Ishikawa (cell line): ENCODE measurements around the gene MYEOV.

Experiments used
- CEBPB ChIP-seq: IDR thresholded peaks from 2 replicates; pipeline ENCODE4 v1.6.1; 2012
- CREB1 ChIP-seq: IDR thresholded peaks from 2 replicates; pipeline ENCODE4 v1.6.1; 2012; ENCODE audit warnings: low read depth
- EGR1 ChIP-seq: IDR thresholded peaks from 2 replicates; pipeline ENCODE4 v1.6.1; 2012
- EP300 ChIP-seq: IDR thresholded peaks from 2 replicates; pipeline ENCODE4 v1.6.1; 2012; ENCODE audit warnings: borderline replicate concordance
- FOXM1 ChIP-seq: IDR thresholded peaks from 2 replicates; pipeline ENCODE4 v1.6.1; 2012; ENCODE audit warnings: low read depth, borderline replicate concordance
- NFIC ChIP-seq: IDR thresholded peaks from 2 replicates; pipeline ENCODE4 v1.6.1; 2012
- RAD21 ChIP-seq: IDR thresholded peaks from 2 replicates; pipeline ENCODE4 v1.6.1; 2012; ENCODE audit warnings: low read depth
- TAF1 ChIP-seq: IDR thresholded peaks from 2 replicates; pipeline ENCODE4 v1.6.1; 2012; ENCODE audit warnings: low read depth, mild to moderate bottlenecking
- TCF12 ChIP-seq: IDR thresholded peaks from 2 replicates; pipeline ENCODE4 v1.6.1; 2012; ENCODE audit warnings: low read depth
- TEAD4 ChIP-seq: IDR thresholded peaks from 2 replicates; pipeline ENCODE4 v1.6.1; 2012
- YY1 ChIP-seq: IDR thresholded peaks from 2 replicates; pipeline ENCODE4 v1.6.1; 2012; ENCODE audit warnings: low read depth
- ZBTB7A ChIP-seq: IDR thresholded peaks from 2 replicates; pipeline ENCODE4 v1.6.1; 2012; ENCODE audit warnings: low read depth
- TF ChIP-seq, protein P1 (sequence below): IDR thresholded peaks from 2 replicates; pipeline ENCODE4 v1.6.1; 2012
- TF ChIP-seq, protein P2 (sequence below): IDR thresholded peaks from 2 replicates; pipeline ENCODE4 v1.6.1; 2012
- TF ChIP-seq, protein P3 (sequence below): IDR thresholded peaks from 2 replicates; pipeline ENCODE4 v1.6.1; 2012; ENCODE audit warnings: low read depth, mild to moderate bottlenecking

Gene MYEOV

DNA sequence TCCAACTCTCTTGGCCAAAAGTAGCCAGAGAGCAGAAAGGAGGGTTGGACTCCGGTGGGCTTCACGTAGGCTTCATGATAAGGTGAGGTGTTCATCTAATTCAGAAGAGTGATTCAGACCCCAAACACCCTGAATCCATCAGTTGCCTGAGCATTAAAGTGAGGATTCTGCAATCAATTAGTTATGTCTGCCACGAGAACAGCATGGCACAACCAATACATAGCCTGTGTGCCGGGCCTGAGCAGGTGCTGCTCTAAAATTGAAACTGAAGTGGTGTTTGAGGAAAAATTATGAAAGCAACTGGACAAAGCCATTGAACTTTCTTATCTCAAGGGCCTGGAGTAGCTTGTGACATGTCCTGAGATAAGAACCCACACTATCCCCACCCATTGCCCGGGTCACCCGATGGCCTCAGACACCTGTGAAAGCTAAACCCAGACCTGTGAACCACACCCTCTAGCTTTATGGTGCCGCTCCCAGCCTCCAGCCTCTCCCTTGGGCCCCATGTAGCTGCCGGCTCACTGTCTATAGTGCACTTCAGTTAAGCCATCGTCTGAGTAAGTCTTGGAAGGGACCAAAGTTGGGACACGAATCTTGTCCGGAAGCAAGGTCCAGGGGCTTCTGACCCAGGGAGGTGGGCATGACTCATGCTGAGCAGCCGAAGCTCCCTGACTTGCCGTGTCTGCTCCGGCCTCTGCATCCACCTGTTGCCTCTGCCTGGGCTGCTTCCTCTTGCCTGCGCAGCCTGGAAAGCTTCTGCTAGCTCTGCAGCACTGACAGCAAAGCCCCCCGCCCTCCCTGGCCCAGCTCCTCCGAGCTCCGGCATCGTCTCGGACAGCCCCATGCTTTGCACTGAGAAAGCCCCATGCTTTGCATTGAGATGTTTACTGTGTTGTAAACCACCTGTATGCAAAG, 5.7 kb upstream of the MYEOV start:
- TF ChIP-seq EP300 = no peak
- TF ChIP-seq, protein P1, sequence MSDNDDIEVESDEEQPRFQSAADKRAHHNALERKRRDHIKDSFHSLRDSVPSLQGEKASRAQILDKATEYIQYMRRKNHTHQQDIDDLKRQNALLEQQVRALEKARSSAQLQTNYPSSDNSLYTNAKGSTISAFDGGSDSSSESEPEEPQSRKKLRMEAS = peak; percentile 34; the same call in 1 of the 2 replicates

DNA sequence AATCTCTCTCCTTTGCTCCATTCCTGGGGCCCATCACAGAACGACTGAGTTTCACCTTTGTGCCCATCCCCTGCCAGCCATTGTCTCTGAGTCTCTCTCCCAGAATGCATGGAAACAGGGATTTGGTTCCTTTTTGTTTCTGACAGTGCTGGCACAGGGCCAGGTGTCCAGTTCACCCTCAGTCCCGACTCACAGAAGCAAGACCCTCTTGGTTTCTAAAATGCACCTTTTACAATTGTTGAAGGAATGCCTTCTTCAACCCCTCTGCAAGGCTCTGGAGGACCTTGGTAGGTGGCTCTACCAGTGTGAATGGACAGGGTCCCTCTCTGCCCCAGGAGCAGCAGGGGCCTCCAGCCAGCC, 5.1 kb upstream of the MYEOV start:
- 0 out of 2 replicates have a peak, but pooled peaks have one; percentile 36 for TF ChIP-seq ZBTB7A
- TF ChIP-seq RAD21 = no peak
- TF ChIP-seq, protein P1 = no peak
- peak; percentile 42; the same call in 1 of the 2 replicates for TF ChIP-seq NFIC
- TF ChIP-seq EP300 = no peak

DNA sequence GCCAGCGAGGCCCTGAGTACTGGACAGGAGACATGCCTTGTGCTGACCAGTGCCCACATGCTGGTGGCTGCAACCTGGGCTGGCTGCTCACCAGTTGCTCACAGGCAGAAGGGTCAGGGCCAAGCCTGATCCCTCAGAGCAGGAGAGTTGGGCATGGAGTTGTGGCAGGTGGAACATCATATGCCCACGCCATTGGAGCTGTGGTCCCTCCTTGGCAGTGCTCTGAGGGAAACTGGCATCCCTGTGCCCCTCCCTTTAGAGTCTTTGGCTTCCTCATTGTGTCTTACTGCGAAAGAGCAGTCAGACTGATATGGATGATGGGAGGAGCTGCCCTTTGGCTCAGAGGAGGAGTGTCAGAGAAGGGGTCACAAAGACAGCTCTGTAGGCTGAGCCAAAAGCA, 3.1 kb upstream of the MYEOV start:
- TF ChIP-seq, protein P1 = no peak
- no peak for TF ChIP-seq RAD21
- no peak for TF ChIP-seq YY1
- TF ChIP-seq CEBPB = no peak
- TF ChIP-seq EP300 = no peak

DNA sequence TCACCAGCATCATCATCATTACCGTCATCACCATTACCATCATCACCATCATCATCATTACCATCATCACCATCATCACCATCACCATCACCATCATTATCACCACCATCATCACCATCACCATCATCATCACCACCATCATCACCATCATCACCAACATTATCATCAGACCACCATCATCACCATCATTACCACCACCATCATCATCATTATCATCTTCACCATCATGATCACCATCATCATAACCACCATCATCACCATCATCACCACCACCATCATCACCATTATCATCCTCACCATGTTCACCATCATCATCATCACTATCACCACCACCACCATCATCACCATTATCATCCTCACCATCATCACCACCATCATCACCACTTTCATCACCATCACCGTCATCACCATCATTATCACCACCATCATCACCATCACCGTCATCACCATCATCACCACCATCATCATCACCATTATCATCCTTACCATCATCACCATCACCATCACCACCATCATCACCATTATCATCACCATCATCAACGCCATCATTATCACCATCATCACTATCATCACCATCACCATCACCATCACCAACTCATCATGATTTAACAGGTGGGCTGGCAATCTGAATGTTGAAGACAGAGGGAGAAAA, 2.4 kb upstream of the MYEOV start:
- TF ChIP-seq, protein P2, sequence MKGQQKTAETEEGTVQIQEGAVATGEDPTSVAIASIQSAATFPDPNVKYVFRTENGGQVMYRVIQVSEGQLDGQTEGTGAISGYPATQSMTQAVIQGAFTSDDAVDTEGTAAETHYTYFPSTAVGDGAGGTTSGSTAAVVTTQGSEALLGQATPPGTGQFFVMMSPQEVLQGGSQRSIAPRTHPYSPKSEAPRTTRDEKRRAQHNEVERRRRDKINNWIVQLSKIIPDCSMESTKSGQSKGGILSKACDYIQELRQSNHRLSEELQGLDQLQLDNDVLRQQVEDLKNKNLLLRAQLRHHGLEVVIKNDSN = no peak
- no peak for TF ChIP-seq EGR1
- no peak for TF ChIP-seq TEAD4
- TF ChIP-seq CREB1 = no peak
- TF ChIP-seq FOXM1 = no peak
- no peak for TF ChIP-seq EP300
- no peak for TF ChIP-seq TAF1
- no peak for TF ChIP-seq NFIC

DNA sequence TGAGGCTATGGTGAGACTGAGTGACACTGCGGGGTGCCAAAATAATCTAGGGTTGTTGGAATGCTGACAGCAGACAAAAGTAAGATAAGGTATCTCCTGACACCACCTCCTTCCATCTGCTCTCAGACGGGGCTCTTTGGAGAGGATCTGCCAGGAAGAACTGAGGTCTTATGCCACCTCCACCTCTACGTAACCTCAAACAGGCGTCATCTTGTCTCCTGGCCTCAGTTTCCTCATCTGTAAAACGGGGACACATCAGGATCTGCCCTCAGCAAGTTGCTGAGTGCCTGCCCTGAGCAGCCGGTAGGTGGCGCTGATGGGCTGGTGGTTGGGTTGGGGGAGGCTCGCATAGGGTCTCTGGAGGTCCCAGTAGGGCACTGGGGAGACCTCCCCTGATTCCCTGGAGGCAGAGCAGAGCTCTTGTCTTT, 1.7 kb upstream of the MYEOV start:
- peak; percentile 71; the same call in 1 of the 2 replicates for TF ChIP-seq ZBTB7A
- TF ChIP-seq FOXM1 = no peak
- peak; percentile 73 for TF ChIP-seq RAD21
- TF ChIP-seq YY1 = no peak
- TF ChIP-seq, protein P2 = no peak
- TF ChIP-seq, protein P3, sequence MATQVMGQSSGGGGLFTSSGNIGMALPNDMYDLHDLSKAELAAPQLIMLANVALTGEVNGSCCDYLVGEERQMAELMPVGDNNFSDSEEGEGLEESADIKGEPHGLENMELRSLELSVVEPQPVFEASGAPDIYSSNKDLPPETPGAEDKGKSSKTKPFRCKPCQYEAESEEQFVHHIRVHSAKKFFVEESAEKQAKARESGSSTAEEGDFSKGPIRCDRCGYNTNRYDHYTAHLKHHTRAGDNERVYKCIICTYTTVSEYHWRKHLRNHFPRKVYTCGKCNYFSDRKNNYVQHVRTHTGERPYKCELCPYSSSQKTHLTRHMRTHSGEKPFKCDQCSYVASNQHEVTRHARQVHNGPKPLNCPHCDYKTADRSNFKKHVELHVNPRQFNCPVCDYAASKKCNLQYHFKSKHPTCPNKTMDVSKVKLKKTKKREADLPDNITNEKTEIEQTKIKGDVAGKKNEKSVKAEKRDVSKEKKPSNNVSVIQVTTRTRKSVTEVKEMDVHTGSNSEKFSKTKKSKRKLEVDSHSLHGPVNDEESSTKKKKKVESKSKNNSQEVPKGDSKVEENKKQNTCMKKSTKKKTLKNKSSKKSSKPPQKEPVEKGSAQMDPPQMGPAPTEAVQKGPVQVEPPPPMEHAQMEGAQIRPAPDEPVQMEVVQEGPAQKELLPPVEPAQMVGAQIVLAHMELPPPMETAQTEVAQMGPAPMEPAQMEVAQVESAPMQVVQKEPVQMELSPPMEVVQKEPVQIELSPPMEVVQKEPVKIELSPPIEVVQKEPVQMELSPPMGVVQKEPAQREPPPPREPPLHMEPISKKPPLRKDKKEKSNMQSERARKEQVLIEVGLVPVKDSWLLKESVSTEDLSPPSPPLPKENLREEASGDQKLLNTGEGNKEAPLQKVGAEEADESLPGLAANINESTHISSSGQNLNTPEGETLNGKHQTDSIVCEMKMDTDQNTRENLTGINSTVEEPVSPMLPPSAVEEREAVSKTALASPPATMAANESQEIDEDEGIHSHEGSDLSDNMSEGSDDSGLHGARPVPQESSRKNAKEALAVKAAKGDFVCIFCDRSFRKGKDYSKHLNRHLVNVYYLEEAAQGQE = no peak
- TF ChIP-seq TEAD4 = no peak

DNA sequence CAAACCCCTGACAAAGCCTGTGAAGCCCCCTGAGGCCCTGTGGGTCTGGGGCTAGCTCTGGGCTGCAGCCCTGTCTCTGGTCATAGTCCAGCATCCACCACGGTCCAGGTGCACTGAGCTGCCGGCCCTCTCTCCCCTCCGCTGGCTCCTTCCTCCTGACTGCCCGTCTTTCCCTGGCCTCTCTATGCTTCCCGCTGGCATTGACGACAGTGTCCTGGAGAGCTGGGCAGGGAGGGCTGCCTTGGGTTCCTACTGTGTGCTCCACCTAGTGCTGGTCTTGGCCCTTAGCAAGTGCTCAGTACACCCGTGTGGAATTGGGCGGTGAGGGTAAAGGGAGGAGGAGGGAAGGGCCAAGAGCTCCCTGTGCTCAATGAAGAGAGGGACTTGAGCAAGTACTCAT, 868 bp upstream of the MYEOV start:
- peak; percentile 55; the same call in 1 of the 2 replicates for TF ChIP-seq EP300
- TF ChIP-seq ZBTB7A = no peak
- peak; percentile 12; the same call in 1 of the 2 replicates for TF ChIP-seq RAD21

DNA sequence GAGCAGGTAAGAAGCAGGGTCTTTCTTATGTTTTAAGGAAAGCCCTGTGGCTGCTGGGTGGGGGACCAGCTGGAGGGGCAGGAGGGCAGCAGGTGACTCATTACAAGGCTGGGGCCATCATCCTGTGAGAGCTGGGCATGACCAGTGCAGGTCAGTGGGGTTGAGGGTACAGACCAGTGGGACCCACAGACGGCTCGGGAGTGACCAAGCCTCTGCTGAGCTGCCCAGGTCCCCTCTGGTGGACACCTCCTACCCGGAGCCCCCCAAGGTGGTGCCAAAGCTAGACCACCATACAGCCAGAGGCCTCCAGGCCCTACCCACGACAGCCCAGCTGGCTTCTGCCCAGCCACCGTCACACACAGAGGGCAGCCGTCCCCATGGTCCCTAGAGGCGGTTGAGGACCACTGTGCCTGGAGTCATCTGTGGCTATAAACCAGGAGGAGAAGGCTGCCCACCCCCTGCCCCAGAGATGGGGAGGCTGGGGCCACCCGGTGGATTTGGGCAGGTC, 670 bp downstream of the MYEOV start:
- peak; percentile 6; the same call in 1 of the 2 replicates for TF ChIP-seq TCF12
- TF ChIP-seq, protein P3 = no peak
